BE2C (cell line): ENCODE measurements around the gene PCSK2.

Experiments
- DNase-seq: peaks from one replicate; pipeline ENCODE4 v3.0.0-alpha.2; 2020
- H3K27me3 ChIP-seq: fragments of 250-450 bp; sonication (Bioruptor Pico); 2 replicates; pipeline ENCODE4 v1.5.1; 2020; ENCODE audit warnings: mild to moderate bottlenecking
- H3K36me3 ChIP-seq: fragments of 250-450 bp; sonication (Bioruptor Pico); 2 replicates; pipeline ENCODE4 v1.5.1; 2020; ENCODE audit warnings: mild to moderate bottlenecking
- H3K4me1 ChIP-seq: fragments of 250-450 bp; sonication (Bioruptor Pico); 2 replicates; pipeline ENCODE4 v1.5.1; 2020
- H3K4me3 ChIP-seq: 2 replicates; pipeline ENCODE4 v1.5.1; 2011; ENCODE audit warnings: low read depth, low read length
- H3K9me3 ChIP-seq: fragments of 250-450 bp; sonication (Bioruptor Pico); 2 replicates; pipeline ENCODE4 v1.5.1; 2020
- CTCF ChIP-seq: IDR thresholded peaks from 2 replicates; pipeline ENCODE4 v1.5.1; 2012; ENCODE audit warnings: mild to moderate bottlenecking, low read depth, low read length

Gene PCSK2

GRCh38 chr20:17446171-17446570, 219.3 kb downstream of the PCSK2 start:
- no peaks in the 10 kb centered on the region for H3K36me3 ChIP-seq
- H3K27me3 ChIP-seq = peaks cover 27% of the 10 kb centered on the region
- TF ChIP-seq CTCF = no peak
- H3K4me3 ChIP-seq = no peak overlapping the region
- no peak for DNase-seq
- H3K9me3 ChIP-seq = no peaks in the 10 kb centered on the region
- no peaks in the 10 kb centered on the region for H3K4me1 ChIP-seq

- Histone ChIP-seq H3K36me3 (no peaks in the 10 kb centered on the region), H3K4me1 (no peaks in the 10 kb centered on the region), H3K27me3 (peaks cover 29% of the 10 kb centered on the region), H3K4me3 (no peak overlapping the region), H3K9me3 (no peaks in the 10 kb centered on the region)
- no peak for DNase-seq
- TF ChIP-seq CTCF = no peak
Observed at GRCh38 chr20:17448071-17448470, 221.2 kb downstream of the PCSK2 start.

- Histone ChIP-seq H3K36me3 (no peaks in the 10 kb centered on the region), H3K4me1 (no peaks in the 10 kb centered on the region), H3K27me3 (peaks cover 27% of the 10 kb centered on the region), H3K9me3 (no peaks in the 10 kb centered on the region), H3K4me3 (no peak overlapping the region)
- no peak for DNase-seq
- TF ChIP-seq CTCF = no peak
Observed at GRCh38 chr20:17449031-17449430, 222.2 kb downstream of the PCSK2 start.

- H3K4me1 ChIP-seq = no peaks in the 10 kb centered on the region
- no peaks in the 10 kb centered on the region for H3K36me3 ChIP-seq
- H3K4me3 ChIP-seq = no peak overlapping the region
- no peaks in the 10 kb centered on the region for H3K9me3 ChIP-seq
- no peak for DNase-seq
- TF ChIP-seq CTCF = no peak
- H3K27me3 ChIP-seq = peaks cover 45% of the 10 kb centered on the region
Observed at GRCh38 chr20:17452441-17452840, 225.6 kb downstream of the PCSK2 start.

GRCh38 chr20:17453592-17453991, 226.8 kb downstream of the PCSK2 start:
- no peak for TF ChIP-seq CTCF
- no peaks in the 10 kb centered on the region for H3K4me1 ChIP-seq
- no peaks in the 10 kb centered on the region for H3K36me3 ChIP-seq
- H3K27me3 ChIP-seq = peaks cover 45% of the 10 kb centered on the region
- H3K9me3 ChIP-seq = no peaks in the 10 kb centered on the region
- H3K4me3 ChIP-seq = no peak overlapping the region
- no peak for DNase-seq

GRCh38 chr20:17456279-17456678, 229.4 kb downstream of the PCSK2 start:
- no peak for DNase-seq
- H3K4me3 ChIP-seq = no peak overlapping the region
- H3K27me3 ChIP-seq = peaks cover 45% of the 10 kb centered on the region

More at GRCh38 chr20:17456279-17456678, 229.4 kb downstream of the PCSK2 start:
- Histone ChIP-seq H3K9me3 (no peaks in the 10 kb centered on the region), H3K36me3 (no peaks in the 10 kb centered on the region), H3K4me1 (no peaks in the 10 kb centered on the region)
- TF ChIP-seq CTCF = no peak
